Right atrium auricular region (tissue), 2 donors: ENCODE data around the gene RNF123. TPM values are rescaled to one million over a fixed set of nuclear protein-coding genes. Genes with fewer than 3 reads are reported as not detected.

Experiments used
- DNase-seq: peaks from one replicate; pipeline ENCODE4 v3.0.0-alpha.2; 2019; ENCODE audit warnings: low spot score
- H3K27ac ChIP-seq, 2 donors: fragments of 200-600 bp; sonication (generic); 1 replicate in 1 of 2; 2 replicates in 1 of 2; pipeline ENCODE4 v1.5.1; 2016 to 2019
- H3K27me3 ChIP-seq, 2 donors: fragments of 200-600 bp; sonication (generic); one replicate each; pipeline versions ENCODE4 v1.5.1 to v1.6.0; 2017 to 2019
- H3K36me3 ChIP-seq: fragments of 200-600 bp; sonication (generic); one replicate; pipeline ENCODE4 v1.5.1; 2016
- H3K4me1 ChIP-seq, 2 donors: fragments of 200-600 bp; sonication (generic); one replicate each; pipeline versions ENCODE4 v1.5.1 to v1.6.0; 2017 to 2019
- H3K4me3 ChIP-seq, 2 donors: fragments of 200-600 bp; sonication (generic); 1 replicate in 1 of 2; 2 replicates in 1 of 2; pipeline ENCODE4 v1.5.1; 2017 to 2019; ENCODE audit warnings: mild to moderate bottlenecking in 1 of 2, moderate library complexity in 1 of 2
- H3K9me3 ChIP-seq, 2 donors: fragments of 200-600 bp; sonication (generic); one replicate each; pipeline ENCODE4 v1.5.1; 2019
- total RNA-seq, 2 donors: library from RNA; depleted of rRNA; stranded (reverse); fragments of >200 nt; gene quantifications; one replicate each; pipeline ENCODE4 v1.1.0, GENCODE V29; 2016
- TF ChIP-seq, protein P1 (sequence below), 2 donors: fragments of 200-600 bp; sonication (generic); IDR thresholded peaks; one replicate each; pipeline ENCODE4 v1.5.1; 2019; ENCODE audit warnings: antibody characterized with exemption in 2 of 2

Gene RNF123
- total RNA-seq, 2 donors from 2014 or later, result 29.1 to 29.8 TPM

- no peak overlapping the region for H3K4me3 ChIP-seq
- H3K4me1 ChIP-seq, result peaks cover 0 to 19% of the 10 kb centered on the region in 2 donors
Observed at GRCh38 chr3:49717211-49717958, 28.0 kb downstream of the RNF123 start.

GRCh38 chr3:49717959-49718857 is 28.9 kb downstream of the RNF123 start:
- TF ChIP-seq, protein P1, sequence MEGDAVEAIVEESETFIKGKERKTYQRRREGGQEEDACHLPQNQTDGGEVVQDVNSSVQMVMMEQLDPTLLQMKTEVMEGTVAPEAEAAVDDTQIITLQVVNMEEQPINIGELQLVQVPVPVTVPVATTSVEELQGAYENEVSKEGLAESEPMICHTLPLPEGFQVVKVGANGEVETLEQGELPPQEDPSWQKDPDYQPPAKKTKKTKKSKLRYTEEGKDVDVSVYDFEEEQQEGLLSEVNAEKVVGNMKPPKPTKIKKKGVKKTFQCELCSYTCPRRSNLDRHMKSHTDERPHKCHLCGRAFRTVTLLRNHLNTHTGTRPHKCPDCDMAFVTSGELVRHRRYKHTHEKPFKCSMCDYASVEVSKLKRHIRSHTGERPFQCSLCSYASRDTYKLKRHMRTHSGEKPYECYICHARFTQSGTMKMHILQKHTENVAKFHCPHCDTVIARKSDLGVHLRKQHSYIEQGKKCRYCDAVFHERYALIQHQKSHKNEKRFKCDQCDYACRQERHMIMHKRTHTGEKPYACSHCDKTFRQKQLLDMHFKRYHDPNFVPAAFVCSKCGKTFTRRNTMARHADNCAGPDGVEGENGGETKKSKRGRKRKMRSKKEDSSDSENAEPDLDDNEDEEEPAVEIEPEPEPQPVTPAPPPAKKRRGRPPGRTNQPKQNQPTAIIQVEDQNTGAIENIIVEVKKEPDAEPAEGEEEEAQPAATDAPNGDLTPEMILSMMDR (IDR thresholded peaks at IDR 0.05), result no peak
- H3K36me3 ChIP-seq, result peaks cover 30% of the 10 kb centered on the region
- no peak overlapping the region for H3K4me3 ChIP-seq
- no peak overlapping the region for H3K27ac ChIP-seq
- no peaks in the 10 kb centered on the region for H3K9me3 ChIP-seq
- DNase-seq, result no peak
- no peaks in the 10 kb centered on the region for H3K27me3 ChIP-seq
- H3K4me1 ChIP-seq, result peaks cover 0 to 27% of the 10 kb centered on the region in 2 donors

More at GRCh38 chr3:49717211-49717958, 28.0 kb downstream of the RNF123 start:
- no peak overlapping the region for H3K27ac ChIP-seq
- H3K9me3 ChIP-seq, result no peaks in the 10 kb centered on the region
- TF ChIP-seq, protein P1 (IDR thresholded peaks at IDR 0.05), result no peak
- no peaks in the 10 kb centered on the region for H3K27me3 ChIP-seq
- DNase-seq, result no peak
- H3K36me3 ChIP-seq, result peaks cover 28% of the 10 kb centered on the region

- H3K27me3 ChIP-seq, result no peaks in the 10 kb centered on the region
- H3K9me3 ChIP-seq, result no peaks in the 10 kb centered on the region
- no peak for DNase-seq
- peaks cover 30% of the 10 kb centered on the region for H3K36me3 ChIP-seq
- no peak overlapping the region for H3K27ac ChIP-seq
- peak overlapping the region; percentile 39 to 62 for H3K4me3 ChIP-seq
- TF ChIP-seq, protein P1 (IDR thresholded peaks at IDR 0.05), result no peak
- peaks cover 0 to 30% of the 10 kb centered on the region in 2 donors for H3K4me1 ChIP-seq
Observed at GRCh38 chr3:49718858-49719213, 29.5 kb downstream of the RNF123 start.

- peak; percentile 97 for DNase-seq
- no peaks in the 10 kb centered on the region for H3K9me3 ChIP-seq
- TF ChIP-seq, protein P1 (IDR thresholded peaks at IDR 0.05), result peak; percentile 28 to 67
- H3K27ac ChIP-seq, result peak within 1 kb of the TSS; percentile 62 to 64
- H3K4me3 ChIP-seq, result peak within 1 kb of the TSS; percentile 39 to 62
- H3K36me3 ChIP-seq, result peaks cover 30% of the 10 kb centered on the region
- peaks cover 0 to 33% of the 10 kb centered on the region in 2 donors for H3K4me1 ChIP-seq
- H3K27me3 ChIP-seq, result no peaks in the 10 kb centered on the region
Observed at GRCh38 chr3:49719214-49719884, 30.0 kb downstream of the RNF123 start, which contains the start of gene AMIGO3. Gene AMIGO3, minus strand, starts transcription at chr3:49719684. Its CDS starts 219 bp downstream, at chr3:49719465.

DNA sequence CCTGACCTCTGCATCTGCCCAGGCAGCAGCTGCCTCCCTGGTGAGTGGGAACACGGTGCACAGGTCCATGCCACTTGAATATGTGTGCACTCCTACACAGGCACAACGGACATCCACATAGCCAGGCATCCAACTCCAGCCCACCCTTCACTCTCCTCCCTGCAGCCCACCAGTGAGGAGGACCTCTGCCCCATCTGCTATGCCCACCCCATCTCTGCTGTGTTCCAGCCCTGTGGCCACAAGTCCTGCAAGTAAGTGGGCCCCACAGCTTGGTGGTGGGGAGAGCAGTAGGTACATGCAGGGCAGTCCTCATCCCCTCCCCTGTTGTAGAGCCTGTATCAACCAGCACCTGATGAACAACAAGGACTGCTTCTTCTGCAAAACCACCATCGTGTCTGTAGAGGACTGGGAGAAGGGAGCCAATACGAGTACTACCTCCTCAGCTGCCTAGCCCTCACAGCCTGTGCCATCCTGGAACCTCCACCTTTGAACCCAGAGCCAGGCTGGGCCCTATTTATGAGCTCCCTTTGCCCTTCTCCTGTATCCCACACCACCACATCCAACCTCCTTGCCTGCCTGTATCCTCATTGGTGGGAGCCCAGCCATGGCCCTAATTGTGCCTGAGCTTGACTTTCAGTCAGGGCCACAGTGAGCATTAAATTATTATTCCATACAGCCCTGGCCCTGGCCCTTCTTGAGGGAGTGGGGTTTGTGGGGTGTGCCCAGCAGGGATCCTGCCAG is 31.7 kb downstream of the RNF123 start:
- Histone ChIP-seq H3K4me3 (no peak overlapping the region), H3K27me3 (no peaks in the 10 kb centered on the region), H3K27ac (no peak overlapping the region), H3K4me1 (peaks cover 0 to 39% of the 10 kb centered on the region in 2 donors), H3K36me3 (peaks cover 28% of the 10 kb centered on the region), H3K9me3 (no peaks in the 10 kb centered on the region)
- DNase-seq, result no peak
- TF ChIP-seq, protein P1 (IDR thresholded peaks at IDR 0.05), result no peak
